ENCODE results near the gene LAMA5. TPM values are rescaled to one million over a fixed set of nuclear protein-coding genes. Genes with fewer than 3 reads are reported as not detected.
A peak's percentile ranks its signal among the peaks of the same experiment; 100 is the strongest.

Gene LAMA5
- polyA plus RNA-seq, 1 of the 3 experiments (the other 2 are of a cell fraction), result 27.2 TPM

DNA sequence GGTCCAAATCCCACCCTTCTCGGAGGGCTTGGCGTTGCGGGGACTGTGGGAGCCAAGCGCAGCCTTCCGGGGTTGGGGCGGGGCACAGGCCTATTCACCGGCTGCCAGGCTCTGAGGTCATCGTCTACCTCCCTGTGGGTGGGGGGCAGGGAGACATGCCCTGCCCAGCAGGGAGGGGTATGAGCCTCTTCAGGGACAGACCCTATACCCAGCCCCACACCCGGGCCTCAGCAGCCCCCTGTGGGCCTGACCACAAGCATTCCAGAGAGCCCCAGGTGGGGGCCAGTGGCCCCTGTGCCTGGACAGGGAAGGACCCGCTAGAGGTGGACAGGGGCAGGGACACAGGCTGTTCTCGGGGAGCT is 11.6 kb downstream of the LAMA5 start:
- ChIA-PET CTCF (interaction anchor here (1.0 to 5.5 kb wide), 4 partner anchors 10 to 27 kb away, joined by 3 to 43 read pairs (median 16); no protein-coding TSS in a partner anchor), POLR2A (interaction anchor here (0.6 kb wide), 1 partner anchor 416 kb away, joined by 3 read pairs; no protein-coding TSS in a partner anchor)
- H3K36me3 ChIP-seq (replicated peaks in 1 of 2; ENCODE audit: control insufficient read depth in 1 of 2, insufficient read depth in 2 of 2, low read length in 1 of 2), result peaks cover 0 to 13% of the 10 kb centered on the region in 2 experiments
- H3K27me3 ChIP-seq (ENCODE audit: insufficient read depth), result no peaks in the 10 kb centered on the region
- no CpG with 5 or more reads among the region's 11 CpGs for WGBS (ENCODE audit: low lambda C conversion rate)
- H3K4me3 ChIP-seq (ENCODE audit: low read depth in 2 of 2, low read length in 1 of 2), result no peak overlapping the region
- H3K9ac ChIP-seq, result peak overlapping the region; percentile 43; the same call in 1 of the 2 replicates
- peaks cover 3% of the 10 kb centered on the region for H3F3A ChIP-seq (replicated peaks; ENCODE audit: insufficient read depth)
- H3K4me1 ChIP-seq (ENCODE audit: control insufficient read depth in 1 of 2, insufficient read depth in 2 of 2, low read depth in 1 of 2, low read length in 1 of 2), result peaks cover 29 to 81% of the 10 kb centered on the region in 2 experiments; a peak in 3 of 4 replicates
- DNase-seq, result no peak
- TF ChIP-seq SMC3 (IDR thresholded peaks at IDR 0.05; ENCODE audit: low read depth, low read length) (no peak), TAF1 (IDR thresholded peaks at IDR 0.05; ENCODE audit: borderline replicate concordance, low read depth, low read length) (no peak), GABPA (IDR thresholded peaks at IDR 0.05; ENCODE audit: low read depth) (no peak), RXRA (IDR thresholded peaks at IDR 0.05; ENCODE audit: borderline replicate concordance, low read depth) (no peak), REST (IDR thresholded peaks at IDR 0.05; ENCODE audit: low read depth, low read length) (no peak), RAD21 (IDR thresholded peaks at IDR 0.05; ENCODE audit: low read length) (no peak), NFIC (IDR thresholded peaks at IDR 0.05; ENCODE audit: borderline replicate concordance) (peak; percentile 44; the same call in 1 of the 2 replicates)
- no peaks in the 10 kb centered on the region for H3K9me2 ChIP-seq
- H4K20me1 ChIP-seq (ENCODE audit: insufficient read depth), result peaks cover 14% of the 10 kb centered on the region; the same call in 1 of the 2 replicates
- H3K79me2 ChIP-seq (ENCODE audit: insufficient read depth), result peaks cover 11% of the 10 kb centered on the region; the same call in 1 of the 2 replicates
- H3K4me2 ChIP-seq, result peak overlapping the region; percentile 74
- H3K27ac ChIP-seq (ENCODE audit: low read depth in 2 of 2, low read length in 1 of 2), result peak overlapping the region; percentile 62 to 92
- H2AFZ ChIP-seq (ENCODE audit: low read depth), result no peak overlapping the region
- no peaks in the 10 kb centered on the region for H3K9me3 ChIP-seq

DNA sequence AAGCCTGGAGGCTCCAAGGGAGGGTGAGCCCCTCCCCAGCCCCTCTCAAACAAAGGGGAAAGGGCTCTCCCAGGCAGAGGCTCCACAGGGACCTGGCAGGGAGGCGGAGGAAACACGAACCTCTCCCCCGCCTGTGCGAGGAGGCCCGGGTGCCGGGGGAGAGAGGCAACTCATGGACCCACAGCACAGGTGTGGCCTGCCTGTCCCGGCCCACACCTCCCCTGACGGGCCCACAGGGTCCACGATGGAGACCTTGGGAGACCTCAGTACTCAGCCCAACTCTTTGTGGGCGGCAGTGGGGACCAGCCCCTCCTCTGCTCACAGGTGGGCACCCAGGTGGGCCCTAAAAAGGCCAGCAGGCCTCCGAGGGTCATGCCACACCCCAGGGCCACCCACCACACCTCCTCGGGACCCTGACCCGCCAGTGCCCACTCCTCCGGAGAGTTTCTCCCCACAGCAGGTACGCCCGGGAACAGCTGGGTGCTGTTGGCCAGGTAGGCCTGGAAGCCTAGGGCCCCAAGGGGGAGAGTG is 12.2 kb downstream of the LAMA5 start:
- ChIA-PET POLR2A (no interaction called here), CTCF (interaction anchor here (2.6 to 5.5 kb wide), 2 partner anchors 10 to 28 kb away, joined by 15 to 43 read pairs; no protein-coding TSS in a partner anchor)
- peaks cover 29 to 78% of the 10 kb centered on the region in 2 experiments; a peak in 3 of 4 replicates for H3K4me1 ChIP-seq (ENCODE audit: control insufficient read depth in 1 of 2, insufficient read depth in 2 of 2, low read depth in 1 of 2, low read length in 1 of 2)
- peak overlapping the region; percentile 43 for H3K9ac ChIP-seq
- no peaks in the 10 kb centered on the region for H3K27me3 ChIP-seq (ENCODE audit: insufficient read depth)
- peaks cover 14% of the 10 kb centered on the region; the same call in 1 of the 2 replicates for H4K20me1 ChIP-seq (ENCODE audit: insufficient read depth)
- H3K79me2 ChIP-seq (ENCODE audit: insufficient read depth), result peaks cover 11% of the 10 kb centered on the region; the same call in 1 of the 2 replicates
- no peaks in the 10 kb centered on the region for H3K9me2 ChIP-seq
- no peak for DNase-seq
- H3K27ac ChIP-seq (ENCODE audit: low read depth in 2 of 2, low read length in 1 of 2), result peak overlapping the region; percentile 62 to 92
- no CpG with 5 or more reads among the region's 16 CpGs for WGBS (ENCODE audit: low lambda C conversion rate)
- no peak overlapping the region for H3K4me3 ChIP-seq (ENCODE audit: low read depth in 2 of 2, low read length in 1 of 2)
- no peak overlapping the region for H2AFZ ChIP-seq (ENCODE audit: low read depth)
- no peaks in the 10 kb centered on the region for H3K9me3 ChIP-seq
- peaks cover 0 to 13% of the 10 kb centered on the region in 2 experiments for H3K36me3 ChIP-seq (replicated peaks in 1 of 2; ENCODE audit: control insufficient read depth in 1 of 2, insufficient read depth in 2 of 2, low read length in 1 of 2)
- H3F3A ChIP-seq (replicated peaks; ENCODE audit: insufficient read depth), result peaks cover 3% of the 10 kb centered on the region
- H3K4me2 ChIP-seq, result peak overlapping the region; percentile 74
- TF ChIP-seq, protein P1, sequence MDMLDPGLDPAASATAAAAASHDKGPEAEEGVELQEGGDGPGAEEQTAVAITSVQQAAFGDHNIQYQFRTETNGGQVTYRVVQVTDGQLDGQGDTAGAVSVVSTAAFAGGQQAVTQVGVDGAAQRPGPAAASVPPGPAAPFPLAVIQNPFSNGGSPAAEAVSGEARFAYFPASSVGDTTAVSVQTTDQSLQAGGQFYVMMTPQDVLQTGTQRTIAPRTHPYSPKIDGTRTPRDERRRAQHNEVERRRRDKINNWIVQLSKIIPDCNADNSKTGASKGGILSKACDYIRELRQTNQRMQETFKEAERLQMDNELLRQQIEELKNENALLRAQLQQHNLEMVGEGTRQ (IDR thresholded peaks at IDR 0.05; ENCODE audit: borderline replicate concordance, low read depth, low read length), result no peak
- TF ChIP-seq CHD2 (IDR thresholded peaks at IDR 0.05; ENCODE audit: low read length, partially characterized antibody) (no peak), FOXM1 (IDR thresholded peaks at IDR 0.05; ENCODE audit: low read depth) (no peak), SMC3 (IDR thresholded peaks at IDR 0.05; ENCODE audit: low read depth, low read length) (no peak), FOSL2 (IDR thresholded peaks at IDR 0.05; ENCODE audit: borderline replicate concordance, low read depth) (no peak), RAD21 (IDR thresholded peaks at IDR 0.05; ENCODE audit: low read length) (no peak), GABPA (IDR thresholded peaks at IDR 0.05; ENCODE audit: low read depth) (no peak), EP300 (IDR thresholded peaks at IDR 0.05; ENCODE audit: borderline replicate concordance in 1 of 2, low read depth in 1 of 2, low read length in 1 of 2) (no peak), GATA2 (CRISPR knock-in tag; IDR thresholded peaks at IDR 0.05) (no peak), NRF1 (IDR thresholded peaks at IDR 0.05; ENCODE audit: low read depth, low read length) (no peak), MEF2A (IDR thresholded peaks at IDR 0.05; ENCODE audit: borderline replicate concordance, low read depth) (no peak), MXI1 (IDR thresholded peaks at IDR 0.05; ENCODE audit: low read depth, low read length) (no peak)
- TF ChIP-seq, protein P2, sequence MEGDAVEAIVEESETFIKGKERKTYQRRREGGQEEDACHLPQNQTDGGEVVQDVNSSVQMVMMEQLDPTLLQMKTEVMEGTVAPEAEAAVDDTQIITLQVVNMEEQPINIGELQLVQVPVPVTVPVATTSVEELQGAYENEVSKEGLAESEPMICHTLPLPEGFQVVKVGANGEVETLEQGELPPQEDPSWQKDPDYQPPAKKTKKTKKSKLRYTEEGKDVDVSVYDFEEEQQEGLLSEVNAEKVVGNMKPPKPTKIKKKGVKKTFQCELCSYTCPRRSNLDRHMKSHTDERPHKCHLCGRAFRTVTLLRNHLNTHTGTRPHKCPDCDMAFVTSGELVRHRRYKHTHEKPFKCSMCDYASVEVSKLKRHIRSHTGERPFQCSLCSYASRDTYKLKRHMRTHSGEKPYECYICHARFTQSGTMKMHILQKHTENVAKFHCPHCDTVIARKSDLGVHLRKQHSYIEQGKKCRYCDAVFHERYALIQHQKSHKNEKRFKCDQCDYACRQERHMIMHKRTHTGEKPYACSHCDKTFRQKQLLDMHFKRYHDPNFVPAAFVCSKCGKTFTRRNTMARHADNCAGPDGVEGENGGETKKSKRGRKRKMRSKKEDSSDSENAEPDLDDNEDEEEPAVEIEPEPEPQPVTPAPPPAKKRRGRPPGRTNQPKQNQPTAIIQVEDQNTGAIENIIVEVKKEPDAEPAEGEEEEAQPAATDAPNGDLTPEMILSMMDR (IDR thresholded peaks at IDR 0.05), result no peak
- TF ChIP-seq, protein P3, sequence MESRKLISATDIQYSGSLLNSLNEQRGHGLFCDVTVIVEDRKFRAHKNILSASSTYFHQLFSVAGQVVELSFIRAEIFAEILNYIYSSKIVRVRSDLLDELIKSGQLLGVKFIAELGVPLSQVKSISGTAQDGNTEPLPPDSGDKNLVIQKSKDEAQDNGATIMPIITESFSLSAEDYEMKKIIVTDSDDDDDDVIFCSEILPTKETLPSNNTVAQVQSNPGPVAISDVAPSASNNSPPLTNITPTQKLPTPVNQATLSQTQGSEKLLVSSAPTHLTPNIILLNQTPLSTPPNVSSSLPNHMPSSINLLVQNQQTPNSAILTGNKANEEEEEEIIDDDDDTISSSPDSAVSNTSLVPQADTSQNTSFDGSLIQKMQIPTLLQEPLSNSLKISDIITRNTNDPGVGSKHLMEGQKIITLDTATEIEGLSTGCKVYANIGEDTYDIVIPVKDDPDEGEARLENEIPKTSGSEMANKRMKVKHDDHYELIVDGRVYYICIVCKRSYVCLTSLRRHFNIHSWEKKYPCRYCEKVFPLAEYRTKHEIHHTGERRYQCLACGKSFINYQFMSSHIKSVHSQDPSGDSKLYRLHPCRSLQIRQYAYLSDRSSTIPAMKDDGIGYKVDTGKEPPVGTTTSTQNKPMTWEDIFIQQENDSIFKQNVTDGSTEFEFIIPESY (IDR thresholded peaks at IDR 0.05; ENCODE audit: borderline replicate concordance, low read depth), result no peak
